GM19395 (cell line): ENCODE measurements around the gene RXRA.

ENCODE experiments used
- ATAC-seq: cut with Tn5 transposase; IDR thresholded peaks from one replicate; pipeline ENCODE4 v1.9.1; 2021; ENCODE audit warnings: mild to moderate bottlenecking, moderate library complexity; ENCODE audit not compliant: unreplicated experiment

RXRA gene

GRCh38 chr9:134410835-134411217 lies 84.6 kb downstream of the RXRA start:
- no peak for ATAC-seq

- no peak for ATAC-seq
Observed at GRCh38 chr9:134411440-134412297, 85.4 kb downstream of the RXRA start.

GRCh38 chr9:134412298-134412711 lies 86.0 kb downstream of the RXRA start:
- no peak for ATAC-seq

GRCh38 chr9:134413112-134413715 lies 87.0 kb downstream of the RXRA start:
- ATAC-seq = no peak

GRCh38 chr9:134413890-134414623 lies 87.8 kb downstream of the RXRA start:
- no peak for ATAC-seq

GRCh38 chr9:134414900-134415425 lies 88.7 kb downstream of the RXRA start:
- no peak for ATAC-seq

- no peak for ATAC-seq
Observed at GRCh38 chr9:134416385-134417015, 90.2 kb downstream of the RXRA start.

GRCh38 chr9:134418354-134418753 lies 92.1 kb downstream of the RXRA start:
- no peak for ATAC-seq

GRCh38 chr9:134419000-134419683 lies 92.9 kb downstream of the RXRA start:
- no peak for ATAC-seq

GRCh38 chr9:134419684-134420076 lies 93.4 kb downstream of the RXRA start:
- no peak for ATAC-seq

- no peak for ATAC-seq
Observed at GRCh38 chr9:134420281-134420845, 94.1 kb downstream of the RXRA start.

GRCh38 chr9:134420974-134421432 lies 94.7 kb downstream of the RXRA start:
- no peak for ATAC-seq

- no peak for ATAC-seq
Observed at GRCh38 chr9:134421888-134422287, 95.6 kb downstream of the RXRA start.

- no peak for ATAC-seq
Observed at GRCh38 chr9:134422301-134423090, 96.2 kb downstream of the RXRA start.

- no peak for ATAC-seq
Observed at GRCh38 chr9:134423166-134423565, 96.9 kb downstream of the RXRA start.

GRCh38 chr9:134423749-134424148 lies 97.5 kb downstream of the RXRA start:
- no peak for ATAC-seq

- no peak for ATAC-seq
Observed at GRCh38 chr9:134424818-134425217, 98.6 kb downstream of the RXRA start.

- ATAC-seq = no peak
Observed at GRCh38 chr9:134425401-134425800, 99.1 kb downstream of the RXRA start.

- no peak for ATAC-seq
Observed at GRCh38 chr9:134425812-134426211, 99.6 kb downstream of the RXRA start.
